Endothelial cell of umbilical vein (primary cell): Measurements from ENCODE around the gene OR13J1. TPM values are rescaled to one million over a fixed set of nuclear protein-coding genes. Genes with fewer than 3 reads are reported as not detected.

ENCODE experiments used
- BruUV-seq: library from RNA; stranded (reverse); fragments of 400-500 nt; replicated peaks from 2 replicates; lab custom pipeline; 2021; lab: Mats Ljungman, UMichigan
- CTCF ChIA-PET: fragments of 300-600, 350-600 bp; sonication (Branson Sonifier 250); formaldehyde crosslinking; loops from one replicate; lab custom pipeline; 2021; ENCODE audit warnings: antibody characterized with exemption, inconsistent platforms; lab: Charles Lee
- POLR2A ChIA-PET: fragments of 300-600, 350-600 bp; sonication (Branson Sonifier 250); formaldehyde crosslinking; loops from one replicate; lab custom pipeline; 2021; ENCODE audit warnings: antibody characterized with exemption, inconsistent platforms; lab: Charles Lee
- DNase-seq: peaks from one replicate; pipeline ENCODE4 v3.0.0-alpha.2; 2011; ENCODE audit warnings: low read depth, low spot score
- FAIRE-seq: peaks from 2 replicates; lab custom pipeline; 2011; peaks lifted over from hg19 to GRCh38; lab: Jason Lieb, UNC
- H2AFZ ChIP-seq: 2 replicates; pipeline ENCODE4 v1.6.0; 2012; ENCODE audit warnings: low read depth, low read length, control low read depth, inconsistent platforms
- H3K27ac ChIP-seq: 2 replicates; pipeline ENCODE4 v1.5.1; 2011; ENCODE audit warnings: low read depth, mild to moderate bottlenecking, control low read depth, low read length, moderate library complexity; ENCODE audit not compliant: insufficient read depth
- H3K27me3 ChIP-seq, 2 experiments: 2 replicates each; pipeline versions ENCODE4 v1.6.0 to v1.6.1; 2011; ENCODE audit warnings: low read length in 2 of 2, mixed read lengths in 1 of 2; ENCODE audit not compliant: control insufficient read depth in 2 of 2, insufficient read depth in 2 of 2
- H3K36me3 ChIP-seq, 2 experiments: 2 replicates in 1 of 2; 3 replicates in 1 of 2; pipeline ENCODE4 v1.5.1; 2011; ENCODE audit warnings: low read length in 2 of 2, mild to moderate bottlenecking in 1 of 2, moderate library complexity in 1 of 2; ENCODE audit not compliant: control insufficient read depth in 2 of 2, insufficient read depth in 2 of 2; ENCODE audit errors: extremely low read depth in 1 of 2
- H3K4me1 ChIP-seq: 3 replicates; pipeline ENCODE4 v1.5.1; 2011; ENCODE audit warnings: mild to moderate bottlenecking, low read length; ENCODE audit not compliant: control insufficient read depth, insufficient read depth; ENCODE audit errors: extremely low read depth
- H3K4me2 ChIP-seq: 2 replicates; pipeline ENCODE4 v1.6.1; 2011; ENCODE audit warnings: low read length, control low read depth, mixed read lengths; ENCODE audit not compliant: insufficient read depth
- H3K4me3 ChIP-seq, 3 experiments: fragments of 200-600 bp in 1 of 3; sonication (generic), shearing (Covaris generic) in 1 of 3; replicated peaks in 1 of 3; 2 replicates each; pipeline ENCODE4 v1.5.1; 2011 to 2016; ENCODE audit warnings: control low read depth in 3 of 3, low read length in 3 of 3, mild to moderate bottlenecking in 2 of 3, inconsistent platforms in 1 of 3, low read depth in 1 of 3, moderate library complexity in 1 of 3; ENCODE audit not compliant: insufficient read depth in 1 of 3
- H3K79me2 ChIP-seq: 2 replicates; pipeline ENCODE4 v1.6.0; 2012; ENCODE audit warnings: low read length, inconsistent platforms; ENCODE audit not compliant: control insufficient read depth, insufficient read depth
- H3K9ac ChIP-seq: replicated peaks from 2 replicates; pipeline ENCODE3; 2011; ENCODE audit warnings: low read length, control low read depth; ENCODE audit not compliant: insufficient read depth; ENCODE audit errors: extremely low read depth
- H3K9me1 ChIP-seq: replicated peaks from 3 replicates; pipeline ENCODE4 v1.6.0; 2011; ENCODE audit warnings: mild to moderate bottlenecking, low read length; ENCODE audit not compliant: control insufficient read depth, insufficient read depth; ENCODE audit errors: extremely low read depth
- H3K9me3 ChIP-seq: replicated peaks from 2 replicates; pipeline ENCODE4 v1.5.1; 2012; ENCODE audit warnings: low read length, inconsistent platforms; ENCODE audit not compliant: control insufficient read depth, insufficient read depth
- H4K20me1 ChIP-seq: replicated peaks from 2 replicates; pipeline ENCODE3; 2011; ENCODE audit warnings: mild to moderate bottlenecking, low read length; ENCODE audit not compliant: control insufficient read depth, insufficient read depth; ENCODE audit errors: extremely low read depth
- CTCF ChIP-seq, 2 donors: IDR thresholded peaks; 1 replicate in 1 of 2; 2 replicates in 1 of 2; pipeline ENCODE4 v1.5.1; 2011; ENCODE audit warnings: low read length in 2 of 2, mild to moderate bottlenecking in 2 of 2, moderate library complexity in 2 of 2, control low read depth in 1 of 2, inconsistent platforms in 1 of 2, low read depth in 1 of 2; ENCODE audit not compliant: insufficient read depth in 1 of 2; ENCODE audit errors: extremely low read depth in 1 of 2
- EZH2 ChIP-seq: IDR thresholded peaks from 2 replicates; pipeline ENCODE4 v1.6.1; 2012; ENCODE audit warnings: borderline replicate concordance, low read depth, mild to moderate bottlenecking, moderate library complexity, low read length, inconsistent platforms; ENCODE audit not compliant: severe bottlenecking
- FOS ChIP-seq: IDR thresholded peaks from 2 replicates; pipeline ENCODE4 v1.6.1; 2011; ENCODE audit warnings: mild to moderate bottlenecking, low read length, moderate library complexity, borderline replicate concordance; ENCODE audit not compliant: insufficient read depth
- GATA2 ChIP-seq: IDR thresholded peaks from 2 replicates; pipeline ENCODE4 v1.7.0; 2011; ENCODE audit warnings: low read depth, mild to moderate bottlenecking, moderate library complexity, mixed read lengths, low read length; ENCODE audit not compliant: insufficient read length, insufficient read depth
- JUN ChIP-seq: IDR thresholded peaks from 2 replicates; pipeline ENCODE4 v1.6.1; 2011; ENCODE audit warnings: borderline replicate concordance, low read depth; ENCODE audit not compliant: insufficient read length, insufficient read depth
- MAX ChIP-seq: IDR thresholded peaks from 2 replicates; pipeline ENCODE4 v1.6.1; 2011; ENCODE audit not compliant: insufficient read depth, insufficient read length
- MYC ChIP-seq: IDR thresholded peaks from one replicate; pipeline ENCODE4 v1.6.1; 2011; ENCODE audit warnings: mild to moderate bottlenecking, low read depth, low read length
- POLR2A ChIP-seq: IDR thresholded peaks from 2 replicates; pipeline ENCODE4 v1.6.1; 2012; ENCODE audit warnings: low read depth, mild to moderate bottlenecking, control low read depth, low read length
- POLR2AphosphoS5 ChIP-seq: IDR thresholded peaks from 2 replicates; pipeline ENCODE4 v1.6.1; 2012; ENCODE audit warnings: low read depth, mild to moderate bottlenecking, control low read depth, low read length, moderate library complexity; ENCODE audit not compliant: insufficient read depth
- dilution Hi-C: fragments of 300-500 bp; cut with MboI; formaldehyde crosslinking; loops from one replicate; pipeline ENCODE4 v1.15.0; 2019; ENCODE audit warnings: low sequenced_read_pairs; ENCODE audit not compliant: extremely low pct_ligation_motif_present
- intact Hi-C: fragments of 100-400 bp; cut with micrococcal nuclease; formaldehyde crosslinking; loops from one replicate; pipeline ENCODE4 v1.10.0; 2022
- polyA plus RNA-seq, 4 experiments: library from polyadenylated mRNA; depleted of rRNA in 3 of 4; stranded (reverse) in 3 of 4; unstranded in 1 of 4; fragments of >200 nt; gene quantifications; 2 replicates each; pipeline versions ENCODE4 v1.2.1 to v1.2.3, GENCODE V29; 2011 to 2012; ENCODE audit warnings: missing spikeins in 1 of 4
- total RNA-seq: library from RNA; stranded (reverse); gene quantifications from 2 replicates; pipeline ENCODE4 v1.2.3, GENCODE V29; 2021

OR13J1 gene
- total and polyA plus RNA-seq, 2 donors (not counting 3 experiments of a cell fraction or from before 2014, with no cell fraction given) = not detected

GRCh38 chr9:35909687-35910612 is 39.7 kb upstream of the OR13J1 start:
- peaks cover 76% of the 10 kb centered on the region for H3K4me1 ChIP-seq
- dilution Hi-C loops (no loop called here), intact Hi-C loops (loop anchor here (1.0 to 5.0 kb wide), 4 partner anchors 84 to 253 kb away; partner anchors contain the start of genes CCDC107, CREB3, RMRP and TLN1)
- peak overlapping the region; percentile 63 for H3K4me2 ChIP-seq
- no peak overlapping the region for H2AFZ ChIP-seq
- no TSS peak for BruUV-seq
- H3K9ac ChIP-seq = peak overlapping the region; percentile 77
- no peaks in the 10 kb centered on the region for H3K9me1 ChIP-seq
- H3K36me3 ChIP-seq = no peaks in the 10 kb centered on the region
- ChIA-PET CTCF (interaction anchor here (0.7 to 6.4 kb wide), 15 partner anchors 7 to 192 kb away, joined by 3 to 46 read pairs (median 5); partner anchors contain the start of genes FAM221B, NPR2 and TMEM8B), POLR2A (no interaction called here)
- TF ChIP-seq GATA2 = no peak
- no peak for TF ChIP-seq JUN
- TF ChIP-seq CTCF (IDR thresholded peaks at IDR 0.05; ENCODE audit: extremely low read depth in 1 of 2, insufficient read depth in 1 of 2, low read depth in 1 of 2, low read length in 2 of 2) = no peak
- TF ChIP-seq POLR2AphosphoS5 = peak; percentile 14
- no peak for TF ChIP-seq MYC
- TF ChIP-seq FOS = no peak
- no peak for TF ChIP-seq MAX
- no peak for TF ChIP-seq EZH2
- TF ChIP-seq POLR2A = peak; percentile 31
- no peaks in the 10 kb centered on the region for H4K20me1 ChIP-seq
- H3K79me2 ChIP-seq = peaks cover 39% of the 10 kb centered on the region
- H3K4me3 ChIP-seq = peak overlapping the region in 2 of 3 experiments; percentile 9 to 53
- H3K27me3 ChIP-seq = no peaks in the 10 kb centered on the region
- FAIRE-seq (no peak), DNase-seq (no peak)
- H3K27ac ChIP-seq = peak overlapping the region; percentile 94
- H3K9me3 ChIP-seq = no peaks in the 10 kb centered on the region
